Neural cell (in vitro differentiated cells): Measurements from ENCODE around the gene PRSS27. TPM values are rescaled to one million over a fixed set of nuclear protein-coding genes. Genes with fewer than 3 reads are reported as not detected.

Source experiments
- H2AFZ ChIP-seq: fragments of 200-600, 300-800 bp; sonication (generic), shearing (Covaris generic); 2 replicates; pipeline ENCODE4 v1.6.0; 2014; ENCODE audit warnings: low read depth, mild to moderate bottlenecking, antibody characterized with exemption, low read length, moderate library complexity
- H3F3A ChIP-seq: fragments of 200-600 bp; shearing (Covaris generic); 2 replicates; pipeline ENCODE4 v1.6.1; 2016; ENCODE audit warnings: mild to moderate bottlenecking, moderate library complexity, mixed read lengths, antibody characterized with exemption, low read length; ENCODE audit not compliant: insufficient read depth, poor library complexity, severe bottlenecking
- H3K27ac ChIP-seq: fragments of 200-600, 300-800 bp; sonication (generic), shearing (Covaris generic); 2 replicates; pipeline ENCODE4 v1.5.1; 2014; ENCODE audit warnings: mild to moderate bottlenecking, low read length, moderate library complexity
- H3K27me3 ChIP-seq: fragments of 300-800, 200-600 bp; sonication (generic), shearing (Covaris generic); 2 replicates; pipeline ENCODE4 v1.6.0; 2014; ENCODE audit warnings: mild to moderate bottlenecking, low read depth, low read length, moderate library complexity; ENCODE audit not compliant: insufficient read depth
- H3K36me3 ChIP-seq: fragments of 300-800, 200-600 bp; sonication (generic), shearing (Covaris generic); 2 replicates; pipeline ENCODE4 v1.5.1; 2014; ENCODE audit warnings: mild to moderate bottlenecking, antibody characterized with exemption, low read length, moderate library complexity; ENCODE audit not compliant: insufficient read depth
- H3K4me2 ChIP-seq: fragments of 300-800, 200-600 bp; sonication (generic), shearing (Covaris generic); 2 replicates; pipeline ENCODE4 v1.6.0; 2014; ENCODE audit warnings: mild to moderate bottlenecking, low read length
- H3K4me3 ChIP-seq: fragments of 300-800, 200-600 bp; sonication (generic), shearing (Covaris generic); 2 replicates; pipeline ENCODE4 v1.5.1; 2014; ENCODE audit warnings: mild to moderate bottlenecking, low read length, moderate library complexity
- H3K79me2 ChIP-seq: fragments of 200-600 bp; shearing (Covaris generic); replicated peaks from 2 replicates; pipeline ENCODE4 v1.6.0; 2014; ENCODE audit warnings: mild to moderate bottlenecking, low read length, moderate library complexity; ENCODE audit not compliant: insufficient read depth
- H3K9ac ChIP-seq: fragments of 300-800, 200-600 bp; sonication (generic), shearing (Covaris generic); 2 replicates; pipeline ENCODE4 v1.6.1; 2016; ENCODE audit warnings: mild to moderate bottlenecking, low read length, mixed read lengths
- H3K9me2 ChIP-seq: fragments of 200-600 bp; shearing (Covaris generic); 2 replicates; pipeline ENCODE4 v1.6.1; 2016; ENCODE audit warnings: mild to moderate bottlenecking, low read length, mixed read lengths; ENCODE audit not compliant: insufficient read depth
- H3K9me3 ChIP-seq: fragments of 200-600, 300-800 bp; sonication (generic), shearing (Covaris generic); 2 replicates; pipeline ENCODE4 v1.6.1; 2016; ENCODE audit warnings: mild to moderate bottlenecking, mixed run types, low read length, moderate library complexity, mixed read lengths
- H4K20me1 ChIP-seq: fragments of 200-600 bp; shearing (Covaris generic); 2 replicates; pipeline ENCODE4 v1.6.1; 2016; ENCODE audit warnings: mild to moderate bottlenecking, mixed run types; ENCODE audit not compliant: insufficient read depth
- CTCF ChIP-seq: fragments of 450-650 bp; IDR thresholded peaks from 2 replicates; pipeline ENCODE4 v1.5.1; 2014; ENCODE audit warnings: antibody characterized with exemption, mild to moderate bottlenecking, moderate library complexity; ENCODE audit not compliant: poor library complexity, severe bottlenecking
- EP300 ChIP-seq: fragments of 450-650 bp; conservative IDR thresholded peaks from 2 replicates; pipeline ENCODE4 v1.6.1; 2014; ENCODE audit warnings: antibody characterized with exemption, mild to moderate bottlenecking, moderate library complexity; ENCODE audit not compliant: poor library complexity, severe bottlenecking
- EZH2 ChIP-seq: fragments of 200-600, 300-800 bp; shearing (Covaris generic), sonication (generic); IDR thresholded peaks from 2 replicates; pipeline ENCODE4 v1.6.1; 2014; ENCODE audit warnings: antibody characterized with exemption, low read length, borderline replicate concordance, mild to moderate bottlenecking; ENCODE audit not compliant: insufficient read depth, poor library complexity, severe bottlenecking
- MXI1 ChIP-seq: fragments of 450-650 bp; conservative IDR thresholded peaks from 2 replicates; pipeline ENCODE4 v1.6.1; 2014; ENCODE audit warnings: antibody characterized with exemption, mild to moderate bottlenecking; ENCODE audit not compliant: poor library complexity, severe bottlenecking
- POLR2AphosphoS5 ChIP-seq: IDR thresholded peaks from 2 replicates; pipeline ENCODE4 v1.6.1; 2012
- RAD21 ChIP-seq: fragments of 450-650 bp; conservative IDR thresholded peaks from 2 replicates; pipeline ENCODE4 v1.6.1; 2014; ENCODE audit warnings: antibody characterized with exemption, mild to moderate bottlenecking, moderate library complexity
- SMC3 ChIP-seq: fragments of 450-650 bp; conservative IDR thresholded peaks from 2 replicates; pipeline ENCODE4 v1.6.1; 2014; ENCODE audit warnings: antibody characterized with exemption, mild to moderate bottlenecking, moderate library complexity; ENCODE audit not compliant: poor library complexity
- TAF1 ChIP-seq: IDR thresholded peaks from 2 replicates; pipeline ENCODE4 v1.6.1; 2012; ENCODE audit warnings: low read depth
- polyA plus RNA-seq: library from polyadenylated mRNA; depleted of rRNA; stranded (reverse); fragments of >200 nt; gene quantifications from 2 replicates; pipeline ENCODE4 v1.2.3, GENCODE V29; 2014
- TF ChIP-seq, protein P1 (sequence below): IDR thresholded peaks from 2 replicates; pipeline ENCODE4 v1.6.1; 2012; ENCODE audit warnings: borderline replicate concordance

PRSS27 gene
- polyA plus RNA-seq, 1 donor from 2014 or later, result 5.9 TPM

- H3K27ac ChIP-seq, result no peak overlapping the region
Observed at GRCh38 chr16:2768403-2769089, 48.5 kb upstream of the PRSS27 start.

GRCh38 chr16:2767891-2768290 is 47.9 kb upstream of the PRSS27 start:
- Histone ChIP-seq H4K20me1 (no peaks in the 10 kb centered on the region), H2AFZ (no peak overlapping the region), H3K4me2 (no peak overlapping the region), H3K79me2 (peaks cover 12% of the 10 kb centered on the region), H3K4me3 (no peak overlapping the region), H3K9me3 (peaks cover 19% of the 10 kb centered on the region), H3F3A (no peaks in the 10 kb centered on the region), H3K36me3 (peaks cover 44% of the 10 kb centered on the region), H3K9me2 (no peaks in the 10 kb centered on the region), H3K9ac (no peak overlapping the region), H3K27me3 (no peaks in the 10 kb centered on the region), H3K27ac (no peak overlapping the region)
- TF ChIP-seq MXI1 (no peak), POLR2AphosphoS5 (no peak), EP300 (no peak), CTCF (no peak)

More at GRCh38 chr16:2768403-2769089, 48.5 kb upstream of the PRSS27 start:
- Histone ChIP-seq H3K4me2 (no peak overlapping the region), H3F3A (no peaks in the 10 kb centered on the region), H3K4me3 (no peak overlapping the region), H3K9ac (no peak overlapping the region), H3K9me2 (no peaks in the 10 kb centered on the region), H3K27me3 (no peaks in the 10 kb centered on the region), H3K9me3 (peaks cover 19% of the 10 kb centered on the region), H4K20me1 (no peaks in the 10 kb centered on the region), H2AFZ (no peak overlapping the region), H3K36me3 (peaks cover 40% of the 10 kb centered on the region), H3K79me2 (peaks cover 12% of the 10 kb centered on the region)
- TF ChIP-seq MXI1, result no peak
- TF ChIP-seq SMC3, result no peak
- no peak for TF ChIP-seq EP300
- TF ChIP-seq EZH2, result no peak
- TF ChIP-seq, protein P1, sequence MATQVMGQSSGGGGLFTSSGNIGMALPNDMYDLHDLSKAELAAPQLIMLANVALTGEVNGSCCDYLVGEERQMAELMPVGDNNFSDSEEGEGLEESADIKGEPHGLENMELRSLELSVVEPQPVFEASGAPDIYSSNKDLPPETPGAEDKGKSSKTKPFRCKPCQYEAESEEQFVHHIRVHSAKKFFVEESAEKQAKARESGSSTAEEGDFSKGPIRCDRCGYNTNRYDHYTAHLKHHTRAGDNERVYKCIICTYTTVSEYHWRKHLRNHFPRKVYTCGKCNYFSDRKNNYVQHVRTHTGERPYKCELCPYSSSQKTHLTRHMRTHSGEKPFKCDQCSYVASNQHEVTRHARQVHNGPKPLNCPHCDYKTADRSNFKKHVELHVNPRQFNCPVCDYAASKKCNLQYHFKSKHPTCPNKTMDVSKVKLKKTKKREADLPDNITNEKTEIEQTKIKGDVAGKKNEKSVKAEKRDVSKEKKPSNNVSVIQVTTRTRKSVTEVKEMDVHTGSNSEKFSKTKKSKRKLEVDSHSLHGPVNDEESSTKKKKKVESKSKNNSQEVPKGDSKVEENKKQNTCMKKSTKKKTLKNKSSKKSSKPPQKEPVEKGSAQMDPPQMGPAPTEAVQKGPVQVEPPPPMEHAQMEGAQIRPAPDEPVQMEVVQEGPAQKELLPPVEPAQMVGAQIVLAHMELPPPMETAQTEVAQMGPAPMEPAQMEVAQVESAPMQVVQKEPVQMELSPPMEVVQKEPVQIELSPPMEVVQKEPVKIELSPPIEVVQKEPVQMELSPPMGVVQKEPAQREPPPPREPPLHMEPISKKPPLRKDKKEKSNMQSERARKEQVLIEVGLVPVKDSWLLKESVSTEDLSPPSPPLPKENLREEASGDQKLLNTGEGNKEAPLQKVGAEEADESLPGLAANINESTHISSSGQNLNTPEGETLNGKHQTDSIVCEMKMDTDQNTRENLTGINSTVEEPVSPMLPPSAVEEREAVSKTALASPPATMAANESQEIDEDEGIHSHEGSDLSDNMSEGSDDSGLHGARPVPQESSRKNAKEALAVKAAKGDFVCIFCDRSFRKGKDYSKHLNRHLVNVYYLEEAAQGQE, result no peak
- TF ChIP-seq TAF1, result no peak
- TF ChIP-seq CTCF, result no peak
- no peak for TF ChIP-seq RAD21
- TF ChIP-seq POLR2AphosphoS5, result no peak
